ENCODE measurements around the gene DNAJB2.

DNA sequence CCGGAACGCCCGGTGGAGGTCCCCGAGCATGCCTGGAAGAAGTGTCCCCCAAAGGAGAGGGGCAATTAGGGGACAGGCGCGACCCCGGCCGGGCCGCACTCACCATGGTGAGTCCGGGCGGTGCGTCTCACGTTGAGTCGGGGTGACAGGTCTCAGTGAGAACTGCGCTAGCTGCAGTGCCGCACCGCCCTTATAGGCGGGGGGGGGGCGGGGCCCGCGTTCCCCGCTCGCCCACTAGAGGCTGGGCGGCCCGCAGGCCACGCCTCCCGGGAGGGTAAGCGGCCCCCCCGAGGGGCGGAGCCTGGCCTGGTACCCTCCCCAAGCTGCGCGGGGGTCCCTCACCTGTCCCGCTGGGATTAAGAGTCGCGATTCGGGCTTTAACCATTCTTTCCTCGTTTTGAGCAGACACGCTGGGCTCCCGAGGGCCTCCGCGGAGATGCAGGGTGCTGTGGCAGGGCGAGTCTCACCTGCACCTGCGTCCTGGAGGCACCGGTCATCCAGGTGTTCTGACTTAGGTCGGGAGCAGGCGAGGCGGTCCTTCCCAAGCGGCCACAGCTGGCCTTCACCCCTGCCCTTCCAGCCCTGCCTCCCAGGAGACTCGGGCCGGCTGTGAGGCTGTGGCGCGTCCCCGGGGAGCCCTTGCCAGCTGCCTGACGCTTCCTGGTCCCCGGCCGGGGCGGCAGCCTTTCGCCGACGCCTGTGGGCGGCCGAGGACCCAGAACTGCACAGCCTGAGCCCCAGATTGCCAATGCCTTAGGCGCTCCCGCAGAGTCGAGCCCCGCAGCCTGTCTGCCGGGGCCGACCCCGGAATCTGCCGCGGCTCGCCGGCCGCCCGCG lies 25.2 kb upstream of the DNAJB2 start, which contains the start of gene TUBA4A:
- TF ChIP-seq POLR2AphosphoS5 (IDR thresholded peaks at IDR 0.05) (peak; percentile 96 to 99 (median 98)), CTCF (IDR thresholded peaks at IDR 0.05) (peak in 1 of 4 experiments; percentile 28), EP300 (IDR thresholded peaks at IDR 0.05) (no peak), POLR2A (IDR thresholded peaks at IDR 0.05) (peak; percentile 87 to 96)

Measured in sigmoid colon (tissue), 4 donors.